ENCODE data around the gene ADCY7.

Gene ADCY7

DNA sequence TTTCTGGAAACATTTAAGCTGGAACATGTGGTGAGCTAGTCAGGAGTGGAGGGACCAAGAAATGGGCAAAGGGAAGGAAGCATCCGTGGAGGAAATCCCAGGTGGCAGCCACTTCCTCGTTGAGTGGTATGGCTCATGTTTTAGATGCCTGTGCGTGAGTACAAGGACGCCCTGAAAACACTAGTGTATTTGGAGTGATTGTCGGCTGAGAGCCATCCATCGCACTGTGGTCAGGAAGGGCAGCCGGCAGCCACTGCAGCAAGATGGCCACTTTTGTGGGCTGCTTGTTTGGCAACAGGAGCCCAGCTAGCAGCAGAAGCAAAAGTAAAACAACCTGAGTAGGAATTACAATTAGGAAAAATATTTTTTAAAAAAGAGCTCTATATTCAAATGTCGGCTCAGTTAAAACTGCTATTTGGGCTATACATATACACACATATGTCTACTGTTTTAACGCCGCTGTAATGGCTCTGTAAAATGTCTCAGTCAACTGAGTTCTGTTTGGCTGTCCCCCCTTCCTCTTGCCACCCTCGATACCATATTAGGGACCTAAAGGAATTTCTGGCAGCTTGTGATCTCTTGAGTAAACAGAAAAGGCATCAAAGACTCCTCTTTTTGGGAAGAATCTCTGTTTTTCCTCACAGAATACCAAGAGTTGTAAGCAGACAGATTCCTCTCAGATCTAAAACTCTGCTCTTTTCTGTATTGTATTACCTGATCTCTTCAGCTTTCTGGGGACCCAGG is 63.3 kb downstream of the ADCY7 start:
- DNase-seq (ENCODE audit: extremely low read depth, low read depth): no peak
- TF ChIP-seq, protein P1, sequence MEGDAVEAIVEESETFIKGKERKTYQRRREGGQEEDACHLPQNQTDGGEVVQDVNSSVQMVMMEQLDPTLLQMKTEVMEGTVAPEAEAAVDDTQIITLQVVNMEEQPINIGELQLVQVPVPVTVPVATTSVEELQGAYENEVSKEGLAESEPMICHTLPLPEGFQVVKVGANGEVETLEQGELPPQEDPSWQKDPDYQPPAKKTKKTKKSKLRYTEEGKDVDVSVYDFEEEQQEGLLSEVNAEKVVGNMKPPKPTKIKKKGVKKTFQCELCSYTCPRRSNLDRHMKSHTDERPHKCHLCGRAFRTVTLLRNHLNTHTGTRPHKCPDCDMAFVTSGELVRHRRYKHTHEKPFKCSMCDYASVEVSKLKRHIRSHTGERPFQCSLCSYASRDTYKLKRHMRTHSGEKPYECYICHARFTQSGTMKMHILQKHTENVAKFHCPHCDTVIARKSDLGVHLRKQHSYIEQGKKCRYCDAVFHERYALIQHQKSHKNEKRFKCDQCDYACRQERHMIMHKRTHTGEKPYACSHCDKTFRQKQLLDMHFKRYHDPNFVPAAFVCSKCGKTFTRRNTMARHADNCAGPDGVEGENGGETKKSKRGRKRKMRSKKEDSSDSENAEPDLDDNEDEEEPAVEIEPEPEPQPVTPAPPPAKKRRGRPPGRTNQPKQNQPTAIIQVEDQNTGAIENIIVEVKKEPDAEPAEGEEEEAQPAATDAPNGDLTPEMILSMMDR (IDR thresholded peaks at IDR 0.05; ENCODE audit: low read depth, low read length): no peak

GRCh38 chr16:50331570-50331969 is 65.2 kb downstream of the ADCY7 start:
- TF ChIP-seq, protein P1 (IDR thresholded peaks at IDR 0.05; ENCODE audit: low read depth, low read length): no peak
- DNase-seq (ENCODE audit: extremely low read depth, low read depth): no peak

DNA sequence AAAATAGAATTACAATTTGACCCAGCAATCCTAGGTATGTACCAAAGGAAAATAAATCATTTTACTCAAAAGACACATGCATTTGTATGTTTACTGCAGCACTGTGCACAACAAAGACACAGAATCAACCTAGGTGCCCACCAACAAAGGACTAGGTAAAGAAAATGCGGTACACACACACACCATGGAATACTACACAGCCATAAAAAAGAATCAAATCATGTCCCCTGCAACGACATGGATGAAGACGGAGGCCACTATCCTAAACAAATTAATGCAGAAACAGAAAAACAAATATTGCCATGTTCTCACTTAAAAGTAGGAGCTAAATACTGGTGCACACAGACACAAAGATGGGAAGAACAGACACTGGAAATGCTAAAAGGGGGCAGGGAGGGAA is 66.2 kb downstream of the ADCY7 start:
- DNase-seq (ENCODE audit: extremely low read depth, low read depth): no peak

GRCh38 chr16:50334106-50334975 is 68.0 kb downstream of the ADCY7 start:
- no peak for DNase-seq (ENCODE audit: extremely low read depth, low read depth)
- TF ChIP-seq, protein P1 (IDR thresholded peaks at IDR 0.05; ENCODE audit: low read depth, low read length): no peak

More for the DNA sequence above, 66.2 kb downstream of the ADCY7 start:
- TF ChIP-seq, protein P1 (IDR thresholded peaks at IDR 0.05; ENCODE audit: low read depth, low read length): no peak

- TF ChIP-seq, protein P1 (IDR thresholded peaks at IDR 0.05; ENCODE audit: low read depth, low read length): no peak
- no peak for DNase-seq (ENCODE audit: extremely low read depth, low read depth)
These were observed 69.0 kb downstream of the ADCY7 start for GRCh38 chr16:50335196-50335958.

GRCh38 chr16:50336884-50337283 is 70.5 kb downstream of the ADCY7 start:
- DNase-seq (ENCODE audit: extremely low read depth, low read depth): no peak
- TF ChIP-seq, protein P1 (IDR thresholded peaks at IDR 0.05; ENCODE audit: low read depth, low read length): no peak

Data from AG09319 (cell line).